HG03457 (cell line): ENCODE data around the gene BZW2.

ENCODE experiments used
- ATAC-seq: cut with Tn5 transposase; IDR thresholded peaks from one replicate; pipeline ENCODE4 v1.9.1; 2021; ENCODE audit warnings: moderate number of reproducible peaks; ENCODE audit not compliant: unreplicated experiment

The BZW2 gene

GRCh38 chr7:16645593-16646471, at the start of gene BZW2, which contains the start of gene ANKMY2:
BZW2 (plus strand) TSS chr7:16646181; CDS start chr7:16665444, 19,263 bp downstream.
ANKMY2 (minus strand) TSS chr7:16645754; CDS start chr7:16645573, 181 bp downstream.
- peak; percentile 97 for ATAC-seq

- ATAC-seq = no peak
Measured at GRCh38 chr7:16598015-16598414, 48.0 kb upstream of the BZW2 start.

GRCh38 chr7:16599860-16600259, 46.1 kb upstream of the BZW2 start:
- ATAC-seq = no peak

- no peak for ATAC-seq
Measured at GRCh38 chr7:16603633-16604032, 42.3 kb upstream of the BZW2 start.

- no peak for ATAC-seq
Measured at GRCh38 chr7:16604054-16604453, 41.9 kb upstream of the BZW2 start.

GRCh38 chr7:16606704-16607103, 39.3 kb upstream of the BZW2 start:
- ATAC-seq = no peak

- peak; percentile 92 for ATAC-seq
Measured at GRCh38 chr7:16609842-16610450, 36.0 kb upstream of the BZW2 start.

- ATAC-seq = no peak
Measured at GRCh38 chr7:16611711-16612110, 34.3 kb upstream of the BZW2 start.

GRCh38 chr7:16615228-16615627, 30.8 kb upstream of the BZW2 start:
- no peak for ATAC-seq

GRCh38 chr7:16616122-16616521, 29.9 kb upstream of the BZW2 start:
- ATAC-seq = no peak

- no peak for ATAC-seq
Measured at GRCh38 chr7:16616542-16616941, 29.4 kb upstream of the BZW2 start.

- ATAC-seq = peak; percentile 87
Measured at GRCh38 chr7:16619979-16620408, 26.0 kb upstream of the BZW2 start.

- no peak for ATAC-seq
Measured at GRCh38 chr7:16626388-16626787, 19.6 kb upstream of the BZW2 start.

GRCh38 chr7:16627236-16627635, 18.7 kb upstream of the BZW2 start:
- no peak for ATAC-seq

- no peak for ATAC-seq
Measured at GRCh38 chr7:16630654-16631053, 15.3 kb upstream of the BZW2 start.

GRCh38 chr7:16634271-16634738, 11.7 kb upstream of the BZW2 start:
- no peak for ATAC-seq

GRCh38 chr7:16636555-16637101, 9.4 kb upstream of the BZW2 start:
- ATAC-seq = no peak

- ATAC-seq = no peak
Measured at GRCh38 chr7:16637379-16637778, 8.6 kb upstream of the BZW2 start.

GRCh38 chr7:16638282-16639280, 7.4 kb upstream of the BZW2 start:
- no peak for ATAC-seq

- no peak for ATAC-seq
Measured at GRCh38 chr7:16644157-16644556, 1.8 kb upstream of the BZW2 start.
